NT2/D1 (cell line): ENCODE data around the gene LVRN.

Experiments used
- DNase-seq: peaks from one replicate; pipeline ENCODE4 v3.0.0-alpha.2; 2011; ENCODE audit warnings: low read depth, low spot score
- H3K27me3 ChIP-seq: 2 replicates; pipeline ENCODE4 v1.6.0; 2011; ENCODE audit warnings: mild to moderate bottlenecking; ENCODE audit not compliant: insufficient read length, insufficient read depth
- H3K36me3 ChIP-seq: 2 replicates; pipeline ENCODE4 v1.6.1; 2011; ENCODE audit warnings: mild to moderate bottlenecking, low read length, mixed read lengths; ENCODE audit not compliant: insufficient read depth, insufficient read length
- H3K4me1 ChIP-seq: 2 replicates; pipeline ENCODE4 v1.5.1; 2011; ENCODE audit not compliant: insufficient read depth, insufficient read length
- H3K4me3 ChIP-seq: 2 replicates; pipeline ENCODE4 v1.5.1; 2011; ENCODE audit warnings: low read depth; ENCODE audit not compliant: insufficient read length
- H3K9ac ChIP-seq: 2 replicates; pipeline ENCODE4 v1.6.0; 2011; ENCODE audit warnings: low read depth; ENCODE audit not compliant: insufficient read length
- H3K9me3 ChIP-seq: 2 replicates; pipeline ENCODE4 v1.5.1; 2011; ENCODE audit warnings: mild to moderate bottlenecking, low read length; ENCODE audit not compliant: insufficient read depth
- SUZ12 ChIP-seq: IDR thresholded peaks from 2 replicates; pipeline ENCODE4 v1.6.1; 2011; ENCODE audit not compliant: insufficient read length, insufficient read depth; ENCODE audit errors: extremely low read depth
- YY1 ChIP-seq: IDR thresholded peaks from 2 replicates; pipeline ENCODE4 v1.6.1; 2011; ENCODE audit not compliant: insufficient read length, insufficient read depth
- ZNF274 ChIP-seq: IDR thresholded peaks from 2 replicates; pipeline ENCODE4 v1.6.1; 2011; ENCODE audit warnings: mild to moderate bottlenecking, low read depth, low read length

The LVRN gene

GRCh38 chr5:115932991-115933390 is 29.3 kb upstream of the LVRN start:
- no peaks in the 10 kb centered on the region for H3K4me1 ChIP-seq
- H3K9ac ChIP-seq = no peak overlapping the region
- no peak overlapping the region for H3K4me3 ChIP-seq
- no peaks in the 10 kb centered on the region for H3K9me3 ChIP-seq
- no peaks in the 10 kb centered on the region for H3K36me3 ChIP-seq
- DNase-seq = no peak
- TF ChIP-seq YY1 (no peak), ZNF274 (no peak), SUZ12 (no peak)
- H3K27me3 ChIP-seq = no peaks in the 10 kb centered on the region

- H3K9me3 ChIP-seq = no peaks in the 10 kb centered on the region
- no peaks in the 10 kb centered on the region for H3K27me3 ChIP-seq
- no peak overlapping the region for H3K9ac ChIP-seq
- DNase-seq = no peak
- no peaks in the 10 kb centered on the region for H3K4me1 ChIP-seq
- TF ChIP-seq SUZ12 = no peak
- no peak for TF ChIP-seq ZNF274
- TF ChIP-seq YY1 = no peak
- H3K36me3 ChIP-seq = no peaks in the 10 kb centered on the region
- H3K4me3 ChIP-seq = no peak overlapping the region
Observed at GRCh38 chr5:115934388-115934974, 27.8 kb upstream of the LVRN start.

GRCh38 chr5:115936031-115936430 is 26.2 kb upstream of the LVRN start:
- no peaks in the 10 kb centered on the region for H3K27me3 ChIP-seq
- H3K4me1 ChIP-seq = no peaks in the 10 kb centered on the region
- TF ChIP-seq ZNF274 (no peak), SUZ12 (no peak), YY1 (no peak)
- no peaks in the 10 kb centered on the region for H3K9me3 ChIP-seq
- DNase-seq = no peak
- H3K4me3 ChIP-seq = no peak overlapping the region
- H3K9ac ChIP-seq = no peak overlapping the region
- H3K36me3 ChIP-seq = no peaks in the 10 kb centered on the region

- H3K4me3 ChIP-seq = no peak overlapping the region
- H3K36me3 ChIP-seq = no peaks in the 10 kb centered on the region
- H3K27me3 ChIP-seq = no peaks in the 10 kb centered on the region
- TF ChIP-seq YY1 = no peak
- no peak for TF ChIP-seq ZNF274
- no peak for TF ChIP-seq SUZ12
- H3K9ac ChIP-seq = no peak overlapping the region
- no peaks in the 10 kb centered on the region for H3K9me3 ChIP-seq
- no peak for DNase-seq
- H3K4me1 ChIP-seq = no peaks in the 10 kb centered on the region
Observed at GRCh38 chr5:115939059-115939458, 23.2 kb upstream of the LVRN start.

GRCh38 chr5:115940080-115940810 is 22.0 kb upstream of the LVRN start:
- no peaks in the 10 kb centered on the region for H3K4me1 ChIP-seq
- no peaks in the 10 kb centered on the region for H3K36me3 ChIP-seq
- no peaks in the 10 kb centered on the region for H3K27me3 ChIP-seq
- TF ChIP-seq ZNF274 = no peak
- TF ChIP-seq YY1 = no peak
- no peak for TF ChIP-seq SUZ12
- no peak overlapping the region for H3K4me3 ChIP-seq
- no peaks in the 10 kb centered on the region for H3K9me3 ChIP-seq
- no peak for DNase-seq
- no peak overlapping the region for H3K9ac ChIP-seq

GRCh38 chr5:115941051-115941675 is 21.1 kb upstream of the LVRN start:
- no peak overlapping the region for H3K4me3 ChIP-seq
- no peak for TF ChIP-seq YY1
- no peak for TF ChIP-seq ZNF274
- no peak for TF ChIP-seq SUZ12
- DNase-seq = no peak
- no peaks in the 10 kb centered on the region for H3K36me3 ChIP-seq
- no peaks in the 10 kb centered on the region for H3K4me1 ChIP-seq
- H3K9ac ChIP-seq = no peak overlapping the region
- no peaks in the 10 kb centered on the region for H3K27me3 ChIP-seq
- H3K9me3 ChIP-seq = no peaks in the 10 kb centered on the region

- Histone ChIP-seq H3K36me3 (no peaks in the 10 kb centered on the region), H3K4me3 (no peak overlapping the region), H3K4me1 (no peaks in the 10 kb centered on the region), H3K9ac (no peak overlapping the region), H3K9me3 (no peaks in the 10 kb centered on the region), H3K27me3 (no peaks in the 10 kb centered on the region)
- TF ChIP-seq YY1 = no peak
- TF ChIP-seq ZNF274 = no peak
- TF ChIP-seq SUZ12 = no peak
- DNase-seq = no peak
Observed at GRCh38 chr5:115944501-115944900, 17.8 kb upstream of the LVRN start.
